Vagina (tissue), 2 donors: Measurements from ENCODE around the gene ATG9B. TPM values are rescaled to one million over a fixed set of nuclear protein-coding genes. Genes with fewer than 3 reads are reported as not detected.

ENCODE experiments used
- DNase-seq, 2 donors: peaks; one replicate each; pipeline ENCODE4 v3.0.0-alpha.2; 2017; ENCODE audit errors: extremely low spot score in 2 of 2
- H3K27ac ChIP-seq: fragments of 200-600 bp; sonication (generic); one replicate; pipeline ENCODE4 v1.5.1; 2019
- H3K27me3 ChIP-seq: fragments of 200-600 bp; sonication (generic); one replicate; pipeline ENCODE4 v1.5.1; 2019
- H3K36me3 ChIP-seq, 2 donors: fragments of 200-600 bp; sonication (generic); one replicate each; pipeline ENCODE4 v1.5.1; 2017 to 2019
- H3K4me1 ChIP-seq: fragments of 200-600 bp; sonication (generic); one replicate; pipeline ENCODE4 v1.5.1; 2019
- H3K4me3 ChIP-seq, 2 donors: fragments of 200-600 bp; sonication (generic); 1 replicate in 1 of 2; 2 replicates in 1 of 2; pipeline ENCODE4 v1.5.1; 2016 to 2019
- H3K9me3 ChIP-seq: fragments of 200-600 bp; sonication (generic); one replicate; pipeline ENCODE4 v1.5.1; 2019
- CTCF ChIP-seq, 3 experiments: fragments of 450-650 bp in 2 of 3; fragments of 200-600 bp in 1 of 3; sonication (generic) in 1 of 3; IDR thresholded peaks; one replicate each; pipeline ENCODE4 v1.5.1; 2017 to 2019; ENCODE audit warnings: antibody characterized with exemption in 3 of 3, mild to moderate bottlenecking in 2 of 3, moderate library complexity in 2 of 3
- POLR2A ChIP-seq, 2 donors: fragments of 450-650 bp; IDR thresholded peaks; one replicate each; pipeline ENCODE4 v1.6.1; 2017; ENCODE audit warnings: antibody characterized with exemption in 2 of 2, mild to moderate bottlenecking in 2 of 2, moderate library complexity in 2 of 2
- POLR2AphosphoS5 ChIP-seq, 2 donors: sonication (generic); formaldehyde crosslinking; IDR thresholded peaks; one replicate each; pipeline ENCODE4 v1.9.0; 2017; ENCODE audit warnings: antibody characterized with exemption in 2 of 2, mild to moderate bottlenecking in 2 of 2, low read depth in 1 of 2; ENCODE audit not compliant: insufficient read depth in 1 of 2
- intact Hi-C: fragments of 100-400 bp; cut with DNase I; formaldehyde crosslinking; loops from one replicate; pipeline ENCODE4 v1.15.1; 2023
- total RNA-seq: library from RNA; depleted of rRNA; stranded (reverse); fragments of >200 nt; gene quantifications from one replicate; pipeline ENCODE4 v1.2.3, GENCODE V29; 2016

The ATG9B gene
- total RNA-seq, 1 donor from 2014 or later, result 34.1 TPM

GRCh38 chr7:150972023-150972468, 52.2 kb downstream of the ATG9B start:
- H3K27me3 ChIP-seq, result no peaks in the 10 kb centered on the region
- peak in 1 of 2 donors; percentile 60 for TF ChIP-seq POLR2AphosphoS5 (IDR thresholded peaks at IDR 0.05; ENCODE audit: insufficient read depth in 1 of 2, low read depth in 1 of 2)
- no peak for TF ChIP-seq CTCF (IDR thresholded peaks at IDR 0.05)
- intact Hi-C loops, result no loop called here
- H3K9me3 ChIP-seq, result no peaks in the 10 kb centered on the region
- DNase-seq, result no peak
- no peak overlapping the region for H3K27ac ChIP-seq
- no peaks in the 10 kb centered on the region for H3K36me3 ChIP-seq
- peaks cover 16% of the 10 kb centered on the region for H3K4me1 ChIP-seq
- H3K4me3 ChIP-seq, result no peak overlapping the region

- TF ChIP-seq POLR2A (IDR thresholded peaks at IDR 0.05) (no peak), POLR2AphosphoS5 (IDR thresholded peaks at IDR 0.05; ENCODE audit: insufficient read depth in 1 of 2, low read depth in 1 of 2) (no peak), CTCF (IDR thresholded peaks at IDR 0.05) (no peak)
- Histone ChIP-seq H3K27ac (no peak overlapping the region), H3K27me3 (no peaks in the 10 kb centered on the region), H3K36me3 (no peaks in the 10 kb centered on the region), H3K9me3 (no peaks in the 10 kb centered on the region), H3K4me1 (peaks cover 16% of the 10 kb centered on the region), H3K4me3 (no peak overlapping the region)
- DNase-seq, result no peak
- intact Hi-C loops, result no loop called here
Measured at GRCh38 chr7:150971242-150972022, 52.9 kb downstream of the ATG9B start.

GRCh38 chr7:150970424-150970823, 53.9 kb downstream of the ATG9B start:
- no peak for DNase-seq
- TF ChIP-seq POLR2A (IDR thresholded peaks at IDR 0.05), result no peak
- Histone ChIP-seq H3K27me3 (no peaks in the 10 kb centered on the region), H3K27ac (no peak overlapping the region), H3K36me3 (no peaks in the 10 kb centered on the region), H3K9me3 (no peaks in the 10 kb centered on the region), H3K4me3 (no peak overlapping the region), H3K4me1 (peaks cover 14% of the 10 kb centered on the region)
- intact Hi-C loops, result no loop called here

GRCh38 chr7:150969475-150969874, 54.8 kb downstream of the ATG9B start:
- no peaks in the 10 kb centered on the region for H3K36me3 ChIP-seq
- no peak for TF ChIP-seq POLR2AphosphoS5 (IDR thresholded peaks at IDR 0.05; ENCODE audit: insufficient read depth in 1 of 2, low read depth in 1 of 2)
- no peak for TF ChIP-seq POLR2A (IDR thresholded peaks at IDR 0.05)
- TF ChIP-seq CTCF (IDR thresholded peaks at IDR 0.05), result no peak
- no peak for DNase-seq
- no peaks in the 10 kb centered on the region for H3K9me3 ChIP-seq
- no peaks in the 10 kb centered on the region for H3K27me3 ChIP-seq
- no peak overlapping the region for H3K27ac ChIP-seq
- intact Hi-C loops, result no loop called here
- H3K4me3 ChIP-seq, result no peak overlapping the region
- H3K4me1 ChIP-seq, result peaks cover 4% of the 10 kb centered on the region

GRCh38 chr7:150968734-150969372, 55.4 kb downstream of the ATG9B start:
- no peak overlapping the region for H3K27ac ChIP-seq
- H3K4me1 ChIP-seq, result no peaks in the 10 kb centered on the region
- H3K9me3 ChIP-seq, result no peaks in the 10 kb centered on the region
- no peaks in the 10 kb centered on the region for H3K27me3 ChIP-seq
- TF ChIP-seq POLR2A (IDR thresholded peaks at IDR 0.05) (no peak), CTCF (IDR thresholded peaks at IDR 0.05) (no peak), POLR2AphosphoS5 (IDR thresholded peaks at IDR 0.05; ENCODE audit: insufficient read depth in 1 of 2, low read depth in 1 of 2) (no peak)
- intact Hi-C loops, result no loop called here
- no peaks in the 10 kb centered on the region for H3K36me3 ChIP-seq
- no peak overlapping the region for H3K4me3 ChIP-seq
- DNase-seq, result no peak
